PC-9 (cell line): ENCODE measurements around the gene CRISPLD2. TPM values are rescaled to one million over a fixed set of nuclear protein-coding genes. Genes with fewer than 3 reads are reported as not detected.

Experiments
- BruUV-seq: library from RNA; stranded (reverse); fragments of 400-500 nt; replicated peaks from 2 replicates; lab custom pipeline; 2021; lab: Mats Ljungman, UMichigan
- CTCF ChIA-PET: fragments of 300-600 bp; sonication (Branson Sonifier 250); formaldehyde crosslinking; loops from one replicate; lab custom pipeline; 2022; ENCODE audit warnings: antibody characterized with exemption; lab: Charles Lee
- POLR2A ChIA-PET: fragments of 300-600 bp; sonication (Branson Sonifier 250); formaldehyde crosslinking; loops from one replicate; lab custom pipeline; 2022; ENCODE audit warnings: antibody characterized with exemption; ENCODE audit not compliant: unreplicated experiment; lab: Charles Lee
- DNase-seq, 2 experiments: peaks; one replicate each; pipeline versions ENCODE4 v3.0.0 to v3.0.0-alpha.2; 2015 to 2022; ENCODE audit warnings: mixed read lengths in 1 of 2
- H2AFZ ChIP-seq: fragments of 200-600 bp; sonication (generic); 2 replicates; pipeline ENCODE4 v1.8.1; 2017; ENCODE audit warnings: antibody characterized with exemption
- H3F3A ChIP-seq: fragments of 200-600 bp; sonication (generic); 2 replicates; pipeline ENCODE4 v1.8.1; 2017; ENCODE audit warnings: antibody characterized with exemption, mild to moderate bottlenecking, low read depth; ENCODE audit not compliant: insufficient read depth
- H3K27ac ChIP-seq: fragments of 200-600 bp; sonication (generic); 2 replicates; pipeline ENCODE4 v1.6.1; 2016; ENCODE audit warnings: mixed run types
- H3K27me3 ChIP-seq: fragments of 200-600 bp; sonication (generic); 2 replicates; pipeline ENCODE4 v1.6.1; 2016; ENCODE audit warnings: low read depth, mixed run types; ENCODE audit not compliant: insufficient read depth
- H3K36me3 ChIP-seq: fragments of 200-600 bp; sonication (generic); 2 replicates; pipeline ENCODE4 v1.6.1; 2016; ENCODE audit warnings: low read depth, mixed run types
- H3K4me1 ChIP-seq: fragments of 200-600 bp; sonication (generic); replicated peaks from 2 replicates; pipeline ENCODE4 v1.6.1; 2016; ENCODE audit warnings: mixed run types; ENCODE audit not compliant: insufficient read depth
- H3K4me2 ChIP-seq: fragments of 200-600 bp; sonication (generic); 2 replicates; pipeline ENCODE4 v1.6.1; 2017; ENCODE audit warnings: mixed run types
- H3K4me3 ChIP-seq: fragments of 200-600 bp; sonication (generic); 2 replicates; pipeline ENCODE4 v1.6.1; 2016; ENCODE audit warnings: mixed run types
- H3K79me2 ChIP-seq: fragments of 200-600 bp; sonication (generic); 2 replicates; pipeline ENCODE4 v1.6.1; 2017; ENCODE audit warnings: low read depth, mixed run types
- H3K9me2 ChIP-seq: fragments of 200-600 bp; sonication (generic); 2 replicates; pipeline ENCODE4 v1.8.1; 2017; ENCODE audit warnings: mild to moderate bottlenecking; ENCODE audit not compliant: insufficient read depth
- H3K9me3 ChIP-seq: fragments of 200-600 bp; sonication (generic); 2 replicates; pipeline ENCODE4 v1.8.1; 2016; ENCODE audit warnings: low read depth; ENCODE audit not compliant: insufficient read depth
- H4K20me1 ChIP-seq: fragments of 200-600 bp; sonication (generic); 2 replicates; pipeline ENCODE4 v1.8.1; 2017; ENCODE audit not compliant: insufficient read depth
- EZH2 ChIP-seq: fragments of 200-600 bp; sonication (generic); IDR thresholded peaks from 2 replicates; pipeline ENCODE4 v1.8.0; 2017; ENCODE audit warnings: antibody characterized with exemption, low read depth
- intact Hi-C: fragments of 100-400 bp; cut with micrococcal nuclease; formaldehyde crosslinking; loops from one replicate; pipeline ENCODE4 v1.10.0; 2022; ENCODE audit not compliant: unreplicated experiment
- total RNA-seq: library from RNA; stranded (reverse); gene quantifications from 2 replicates; pipeline ENCODE4 v1.2.3, GENCODE V29; 2021
- TF ChIP-seq, protein P1 (sequence below): fragments of 200-600 bp; sonication (generic); conservative IDR thresholded peaks from 2 replicates; pipeline ENCODE4 v1.6.1; 2017; ENCODE audit warnings: mixed run types, antibody characterized with exemption, mild to moderate bottlenecking, moderate library complexity

CRISPLD2 gene
- total RNA-seq, 1 experiment from 2014 or later: 18.6 TPM

DNA sequence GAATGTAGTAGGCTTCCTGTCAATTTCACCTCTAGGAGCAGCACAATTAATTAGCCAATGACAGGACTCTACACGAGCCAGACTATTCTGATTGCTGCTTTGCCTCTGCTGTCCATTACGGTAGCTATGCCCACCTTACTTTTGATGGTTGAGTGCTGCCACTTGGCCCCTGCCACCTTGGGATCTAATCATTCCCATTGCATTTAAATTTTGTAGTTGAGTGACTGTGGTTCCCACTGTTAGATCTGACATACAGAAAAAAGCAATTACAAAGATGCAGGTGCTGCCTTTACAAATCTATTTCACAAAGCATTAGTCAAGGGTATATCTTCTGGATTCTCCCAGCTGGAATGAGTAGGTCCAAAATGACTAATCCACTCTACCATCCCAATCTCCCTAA lies 39.9 kb downstream of the CRISPLD2 start:
- no peaks in the 10 kb centered on the region for H3F3A ChIP-seq
- H3K36me3 ChIP-seq: no peaks in the 10 kb centered on the region
- H3K27me3 ChIP-seq: no peaks in the 10 kb centered on the region
- ChIA-PET CTCF (no interaction called here), POLR2A (no interaction called here)
- no peak overlapping the region for H3K4me2 ChIP-seq
- TF ChIP-seq EZH2: no peak
- TF ChIP-seq, protein P1, sequence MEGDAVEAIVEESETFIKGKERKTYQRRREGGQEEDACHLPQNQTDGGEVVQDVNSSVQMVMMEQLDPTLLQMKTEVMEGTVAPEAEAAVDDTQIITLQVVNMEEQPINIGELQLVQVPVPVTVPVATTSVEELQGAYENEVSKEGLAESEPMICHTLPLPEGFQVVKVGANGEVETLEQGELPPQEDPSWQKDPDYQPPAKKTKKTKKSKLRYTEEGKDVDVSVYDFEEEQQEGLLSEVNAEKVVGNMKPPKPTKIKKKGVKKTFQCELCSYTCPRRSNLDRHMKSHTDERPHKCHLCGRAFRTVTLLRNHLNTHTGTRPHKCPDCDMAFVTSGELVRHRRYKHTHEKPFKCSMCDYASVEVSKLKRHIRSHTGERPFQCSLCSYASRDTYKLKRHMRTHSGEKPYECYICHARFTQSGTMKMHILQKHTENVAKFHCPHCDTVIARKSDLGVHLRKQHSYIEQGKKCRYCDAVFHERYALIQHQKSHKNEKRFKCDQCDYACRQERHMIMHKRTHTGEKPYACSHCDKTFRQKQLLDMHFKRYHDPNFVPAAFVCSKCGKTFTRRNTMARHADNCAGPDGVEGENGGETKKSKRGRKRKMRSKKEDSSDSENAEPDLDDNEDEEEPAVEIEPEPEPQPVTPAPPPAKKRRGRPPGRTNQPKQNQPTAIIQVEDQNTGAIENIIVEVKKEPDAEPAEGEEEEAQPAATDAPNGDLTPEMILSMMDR: no peak
- no peak overlapping the region for H3K4me3 ChIP-seq
- H3K9me3 ChIP-seq: no peaks in the 10 kb centered on the region
- no peaks in the 10 kb centered on the region for H4K20me1 ChIP-seq
- BruUV-seq: no TSS peak
- no peak overlapping the region for H2AFZ ChIP-seq
- no peaks in the 10 kb centered on the region for H3K4me1 ChIP-seq
- H3K27ac ChIP-seq: no peak overlapping the region
- intact Hi-C loops: no loop called here
- no peaks in the 10 kb centered on the region for H3K9me2 ChIP-seq
- no peaks in the 10 kb centered on the region for H3K79me2 ChIP-seq
- DNase-seq: no peak

DNA sequence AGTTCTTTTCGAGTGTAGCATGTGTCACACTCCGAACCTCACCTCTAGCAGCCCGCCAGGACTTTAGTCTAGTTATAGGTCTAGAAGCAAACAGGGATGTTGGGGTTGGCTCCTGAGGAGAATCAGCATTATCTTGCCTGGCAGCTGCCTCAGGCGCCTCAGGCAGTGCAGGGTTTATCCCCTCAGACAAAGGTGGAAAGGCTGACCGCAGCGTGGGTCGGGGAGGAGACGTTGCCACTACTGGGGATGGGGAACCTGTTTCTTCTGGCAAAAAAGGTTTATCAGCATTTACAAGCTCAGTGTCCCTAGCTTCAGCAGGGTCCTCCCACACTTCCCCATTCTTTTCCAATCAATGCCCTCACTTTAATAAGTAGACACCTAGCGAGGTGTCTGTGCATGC lies 40.6 kb downstream of the CRISPLD2 start:
- CTCF ChIA-PET: no interaction called here
- no peaks in the 10 kb centered on the region for H3K27me3 ChIP-seq
- no peaks in the 10 kb centered on the region for H3K9me2 ChIP-seq
- H3K79me2 ChIP-seq: no peaks in the 10 kb centered on the region
- no peak for DNase-seq
- BruUV-seq: no TSS peak
- POLR2A ChIA-PET: no interaction called here
- intact Hi-C loops: no loop called here
- H3K4me3 ChIP-seq: no peak overlapping the region
- no peaks in the 10 kb centered on the region for H3K4me1 ChIP-seq
- no peaks in the 10 kb centered on the region for H3K36me3 ChIP-seq
- H3K9me3 ChIP-seq: no peaks in the 10 kb centered on the region
- H2AFZ ChIP-seq: no peak overlapping the region
- no peaks in the 10 kb centered on the region for H4K20me1 ChIP-seq
- H3K27ac ChIP-seq: no peak overlapping the region
- TF ChIP-seq, protein P1: no peak
- no peak for TF ChIP-seq EZH2
- H3F3A ChIP-seq: no peaks in the 10 kb centered on the region
- H3K4me2 ChIP-seq: no peak overlapping the region

DNA sequence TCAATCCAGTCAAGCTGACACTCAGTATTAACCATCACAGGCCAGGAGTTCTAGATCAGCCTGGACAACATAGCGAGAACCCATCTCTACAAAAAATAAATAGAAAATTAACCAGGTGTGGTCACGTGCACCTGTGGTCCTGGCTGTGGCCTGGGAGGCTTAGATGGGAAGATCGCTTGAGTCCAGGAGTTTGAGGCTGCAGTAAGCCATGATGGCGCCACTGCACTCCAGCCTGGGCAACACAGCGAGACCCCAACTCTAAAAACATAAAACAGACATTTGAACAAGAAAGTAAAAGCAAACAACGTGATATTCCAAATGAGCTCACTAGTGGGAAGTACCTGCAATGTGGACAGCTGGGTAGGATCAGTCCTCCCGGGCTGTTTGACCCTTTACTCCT lies 41.9 kb downstream of the CRISPLD2 start:
- intact Hi-C loops: no loop called here
- no peak for TF ChIP-seq EZH2
- TF ChIP-seq, protein P1: no peak
- H3F3A ChIP-seq: no peaks in the 10 kb centered on the region
- H3K9me3 ChIP-seq: no peaks in the 10 kb centered on the region
- no peaks in the 10 kb centered on the region for H3K27me3 ChIP-seq
- no peak overlapping the region for H3K4me3 ChIP-seq
- ChIA-PET CTCF (no interaction called here), POLR2A (no interaction called here)
- no peak overlapping the region for H2AFZ ChIP-seq
- no peaks in the 10 kb centered on the region for H4K20me1 ChIP-seq
- no peaks in the 10 kb centered on the region for H3K9me2 ChIP-seq
- H3K79me2 ChIP-seq: no peaks in the 10 kb centered on the region
- no peaks in the 10 kb centered on the region for H3K36me3 ChIP-seq
- H3K4me1 ChIP-seq: no peaks in the 10 kb centered on the region
- H3K4me2 ChIP-seq: no peak overlapping the region
- H3K27ac ChIP-seq: no peak overlapping the region
- DNase-seq: no peak
- no TSS peak for BruUV-seq
